ENCODE measurements around the gene NECTIN4. TPM values are rescaled to one million over a fixed set of nuclear protein-coding genes. Genes with fewer than 3 reads are reported as not detected.

The NECTIN4 gene
- 0.68 TPM for polyA plus RNA-seq (2012; ENCODE audit: insufficient read depth, insufficient read length, low read depth)

DNA sequence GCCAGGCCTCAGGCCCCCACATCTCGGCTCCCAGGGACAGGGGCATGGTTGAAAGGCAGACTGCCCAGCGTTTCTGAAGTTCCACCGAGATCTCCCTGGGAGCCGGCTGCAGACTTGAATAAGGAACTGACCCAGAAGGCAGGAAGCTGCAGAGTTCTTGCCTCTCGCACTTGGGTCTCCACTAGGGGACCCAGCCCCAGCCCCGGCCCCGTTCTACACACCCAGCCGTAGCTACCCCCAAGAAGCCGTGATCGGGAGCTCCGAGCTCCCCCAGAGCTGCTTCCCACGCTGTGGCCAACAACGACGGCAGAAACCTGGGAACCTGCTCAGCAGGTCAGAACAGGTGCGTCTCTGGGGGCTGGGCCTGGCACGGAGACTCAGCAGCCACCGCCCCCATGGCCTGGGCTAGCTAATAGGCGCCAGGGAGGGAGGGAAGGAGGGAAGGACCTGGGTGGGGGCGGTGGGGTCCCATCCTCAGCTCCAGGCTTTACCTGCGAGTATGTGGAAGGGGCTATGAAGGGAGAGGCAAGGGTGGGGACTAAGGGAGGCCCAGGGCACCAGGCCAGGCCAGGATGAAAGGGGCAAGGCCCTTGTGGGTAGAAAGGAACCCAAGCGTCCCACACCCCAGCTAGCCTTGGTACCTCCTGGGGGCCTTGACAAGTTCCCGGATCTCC, at the start of gene NECTIN4:
TSS of gene NECTIN4 (minus strand) at position 308 of the 674 bp plus-strand sequence. CDS start at position 46, 262 bp downstream.
- no peak within 1 kb of the TSS for H3K4me3 ChIP-seq (ENCODE audit: low read depth, low read length)
- no peak for TF ChIP-seq CTCF (IDR thresholded peaks at IDR 0.05; ENCODE audit: low read depth, low read length)
- no peaks in the 10 kb centered on the region for H3K4me1 ChIP-seq
- H3K36me3 ChIP-seq: no peaks in the 10 kb centered on the region
- no peak for DNase-seq
- no peaks in the 10 kb centered on the region for H3K27me3 ChIP-seq
- no peaks in the 10 kb centered on the region for H3K9me3 ChIP-seq

GRCh38 chr1:161138431-161138830, 49.1 kb upstream of the NECTIN4 start:
- Histone ChIP-seq H3K36me3 (no peaks in the 10 kb centered on the region), H3K9me3 (no peaks in the 10 kb centered on the region), H3K4me3 (ENCODE audit: low read depth, low read length) (no peak overlapping the region), H3K27me3 (no peaks in the 10 kb centered on the region), H3K4me1 (no peaks in the 10 kb centered on the region)
- no peak for TF ChIP-seq CTCF (IDR thresholded peaks at IDR 0.05; ENCODE audit: low read depth, low read length)
- no peak for DNase-seq

- no peaks in the 10 kb centered on the region for H3K9me3 ChIP-seq
- H3K36me3 ChIP-seq: no peaks in the 10 kb centered on the region
- no peak overlapping the region for H3K4me3 ChIP-seq (ENCODE audit: low read depth, low read length)
- DNase-seq: no peak
- H3K27me3 ChIP-seq: no peaks in the 10 kb centered on the region
- H3K4me1 ChIP-seq: no peaks in the 10 kb centered on the region
- TF ChIP-seq CTCF (IDR thresholded peaks at IDR 0.05; ENCODE audit: low read depth, low read length): no peak
Observed at GRCh38 chr1:161137881-161138280, 48.5 kb upstream of the NECTIN4 start.

DNA sequence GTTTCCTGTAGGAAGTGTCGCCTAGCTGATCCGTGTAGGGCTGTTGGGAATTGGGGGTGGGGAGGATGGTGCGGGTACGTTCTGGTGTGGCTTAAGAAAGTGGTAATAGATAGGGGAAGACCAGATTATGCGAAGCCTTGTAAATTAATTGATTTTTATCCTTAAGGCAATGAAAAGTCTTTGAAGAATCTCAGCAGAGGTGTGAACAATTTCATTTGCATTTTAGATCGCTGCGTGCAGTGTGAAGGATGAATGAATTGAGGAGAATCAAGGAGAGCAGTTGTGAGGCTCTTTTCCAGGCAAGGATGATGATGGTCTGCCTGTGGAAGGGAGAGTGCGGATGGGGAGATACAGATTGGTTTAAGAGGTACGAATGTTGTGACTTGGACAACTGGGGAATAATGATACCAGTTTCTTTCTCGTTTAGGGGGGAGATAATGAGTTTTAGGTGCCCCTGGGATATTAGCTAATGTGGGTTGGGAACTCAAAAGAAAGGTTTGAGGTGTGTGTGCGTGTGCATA, 43.9 kb upstream of the NECTIN4 start:
- DNase-seq: no peak

DNA sequence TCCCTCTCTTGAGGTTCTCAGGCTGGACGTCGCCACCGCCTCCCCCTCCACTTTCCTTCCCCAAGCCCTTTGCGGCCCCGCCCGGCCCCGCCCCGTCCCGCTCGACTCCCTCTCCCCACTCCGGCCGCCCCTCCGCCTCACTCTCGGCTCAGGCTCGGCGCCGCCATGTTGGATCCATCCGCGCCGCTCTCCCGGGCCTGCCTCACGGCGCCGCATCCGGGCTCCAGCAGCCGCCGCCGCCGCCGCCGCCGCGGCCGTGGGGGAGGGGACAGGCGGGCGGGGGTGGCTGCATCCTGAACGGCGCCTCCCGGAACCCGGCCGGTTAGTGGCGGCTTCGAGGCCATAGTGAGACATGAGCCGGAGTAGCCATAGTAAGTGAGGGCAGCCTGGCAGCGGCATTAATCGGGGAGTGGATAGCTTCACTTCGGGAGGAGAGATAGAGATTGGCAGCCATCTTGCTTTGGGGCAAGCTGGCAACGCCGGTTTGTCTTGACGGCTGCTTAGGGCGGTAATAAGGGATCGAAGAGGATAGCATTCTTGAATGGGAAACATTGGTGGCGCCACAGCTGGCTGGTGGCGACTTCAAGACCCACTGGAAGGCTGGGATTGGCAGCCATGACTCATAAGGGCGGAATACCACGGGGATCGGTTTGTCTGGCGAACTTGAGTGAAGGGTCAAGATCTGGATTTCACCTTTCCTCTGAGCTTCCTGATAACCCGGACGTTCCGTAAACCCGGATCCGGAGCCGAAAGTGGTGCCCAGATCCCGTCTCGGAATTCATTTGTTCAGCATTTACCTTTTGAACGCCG, 43.3 kb upstream of the NECTIN4 start, which contains the start of gene DEDD:
TSS of gene DEDD (minus strand) at position 258 of the 810 bp plus-strand sequence. CDS start 8,205 bp downstream, outside the sequence.
- no peaks in the 10 kb centered on the region for H3K9me3 ChIP-seq
- H3K4me1 ChIP-seq: peaks cover 4% of the 10 kb centered on the region; the same call in 1 of the 2 replicates
- peaks cover 27% of the 10 kb centered on the region for H3K36me3 ChIP-seq
- H3K27me3 ChIP-seq: no peaks in the 10 kb centered on the region
- peak; percentile 92 for DNase-seq
- H3K4me3 ChIP-seq (ENCODE audit: low read depth, low read length): peak within 1 kb of the TSS; percentile 78
- TF ChIP-seq CTCF (IDR thresholded peaks at IDR 0.05; ENCODE audit: low read depth, low read length): no peak

More for the DNA sequence above, 43.9 kb upstream of the NECTIN4 start:
- Histone ChIP-seq H3K4me1 (peaks cover 4% of the 10 kb centered on the region; the same call in 1 of the 2 replicates), H3K4me3 (ENCODE audit: low read depth, low read length) (peak overlapping the region; percentile 78), H3K27me3 (no peaks in the 10 kb centered on the region), H3K36me3 (peaks cover 21% of the 10 kb centered on the region), H3K9me3 (no peaks in the 10 kb centered on the region)
- TF ChIP-seq CTCF (IDR thresholded peaks at IDR 0.05; ENCODE audit: low read depth, low read length): no peak

Measured in BE2C (cell line).